NT2/D1 (cell line): ENCODE data around the gene MBLAC1.

Source experiments
- SUZ12 ChIP-seq: IDR thresholded peaks from 2 replicates; pipeline ENCODE4 v1.6.1; 2011; ENCODE audit not compliant: insufficient read length, insufficient read depth; ENCODE audit errors: extremely low read depth
- ZNF274 ChIP-seq: IDR thresholded peaks from 2 replicates; pipeline ENCODE4 v1.6.1; 2011; ENCODE audit warnings: mild to moderate bottlenecking, low read depth, low read length

GRCh38 chr7:100154651-100155491, 28.1 kb downstream of the MBLAC1 start:
- TF ChIP-seq SUZ12 (no peak), ZNF274 (no peak)
